Stimulated activated naive B cell treated with anti-CD40 and anti-IgM and Interleukin-4, amounts not matched to agents 10 μg/mL and 1 μg/mL and 100 μg/mL, for 72 hours (primary cell): ENCODE data around the gene VENTX.

Source experiments
- ATAC-seq, 2 donors: fragments of 150-1000 bp; cut with Tn5 transposase; replicated peaks; 2 replicates each; pipeline ENCODE4 v1.10.0; 2021; ENCODE audit warnings: moderate library complexity in 1 of 2
- DNase-seq: peaks from one replicate; pipeline ENCODE4 v3.0.0; 2021
- H3K27ac Mint-ChIP-seq: one replicate; pipeline ENCODE4 v1.8.0; 2022; ENCODE audit warnings: mild to moderate bottlenecking, mixed read lengths
- H3K27me3 Mint-ChIP-seq, 2 donors: one replicate each; pipeline ENCODE4 v1.8.0; 2022; ENCODE audit warnings: mixed read lengths in 2 of 2
- H3K36me3 Mint-ChIP-seq, 2 donors: one replicate each; pipeline ENCODE4 v1.8.0; 2022; ENCODE audit warnings: mixed read lengths in 2 of 2, mild to moderate bottlenecking in 1 of 2
- H3K4me1 Mint-ChIP-seq, 2 donors: one replicate each; pipeline ENCODE4 v1.8.0; 2022; ENCODE audit warnings: mixed read lengths in 2 of 2, mild to moderate bottlenecking in 1 of 2
- H3K4me3 Mint-ChIP-seq, 2 donors: one replicate each; pipeline ENCODE4 v1.8.0; 2022; ENCODE audit warnings: mild to moderate bottlenecking in 2 of 2, mixed read lengths in 2 of 2, moderate library complexity in 1 of 2
- H3K9me3 Mint-ChIP-seq, 2 donors: one replicate each; pipeline ENCODE4 v1.8.0; 2022; ENCODE audit warnings: mixed read lengths in 2 of 2, mild to moderate bottlenecking in 1 of 2

VENTX gene

DNA sequence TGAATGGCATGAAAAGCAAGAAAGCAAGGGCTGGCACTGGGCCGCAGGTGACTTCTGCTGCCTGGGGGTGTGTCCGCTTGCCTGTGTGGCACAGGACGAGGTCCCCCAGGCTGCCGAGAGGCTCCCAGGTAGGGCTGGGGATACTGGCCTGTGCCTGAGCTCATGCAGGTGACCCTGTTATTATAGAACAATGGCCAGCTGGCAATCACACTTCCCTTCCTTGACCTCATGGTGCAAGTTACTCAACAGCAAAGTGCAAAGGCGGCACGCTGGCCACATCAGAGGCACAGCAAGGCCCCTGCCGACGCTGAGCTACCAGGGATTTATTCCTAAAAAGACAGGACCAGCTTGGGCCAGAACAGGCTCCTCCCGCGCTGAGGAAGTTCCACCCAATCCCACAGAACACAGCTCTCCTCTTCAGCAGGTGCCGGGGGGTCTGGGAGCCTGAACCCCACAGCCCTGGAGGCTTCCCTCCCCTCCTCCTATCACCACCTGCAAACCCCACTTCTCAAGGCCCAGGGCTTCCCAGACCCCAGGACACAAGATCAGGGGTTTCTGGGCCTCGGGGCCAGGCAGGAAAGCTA is 40.4 kb downstream of the VENTX start:
- DNase-seq = no peak
- H3K27me3 Mint-ChIP-seq = no peaks in the 10 kb centered on the region
- H3K4me3 Mint-ChIP-seq = peak overlapping the region; percentile 58 to 63
- no peak for ATAC-seq
- peak overlapping the region; percentile 89 for H3K27ac Mint-ChIP-seq
- H3K9me3 Mint-ChIP-seq = no peaks in the 10 kb centered on the region
- H3K4me1 Mint-ChIP-seq = peaks cover 31 to 60% of the 10 kb centered on the region in 2 donors
- peaks cover 21 to 26% of the 10 kb centered on the region in 2 donors for H3K36me3 Mint-ChIP-seq

DNA sequence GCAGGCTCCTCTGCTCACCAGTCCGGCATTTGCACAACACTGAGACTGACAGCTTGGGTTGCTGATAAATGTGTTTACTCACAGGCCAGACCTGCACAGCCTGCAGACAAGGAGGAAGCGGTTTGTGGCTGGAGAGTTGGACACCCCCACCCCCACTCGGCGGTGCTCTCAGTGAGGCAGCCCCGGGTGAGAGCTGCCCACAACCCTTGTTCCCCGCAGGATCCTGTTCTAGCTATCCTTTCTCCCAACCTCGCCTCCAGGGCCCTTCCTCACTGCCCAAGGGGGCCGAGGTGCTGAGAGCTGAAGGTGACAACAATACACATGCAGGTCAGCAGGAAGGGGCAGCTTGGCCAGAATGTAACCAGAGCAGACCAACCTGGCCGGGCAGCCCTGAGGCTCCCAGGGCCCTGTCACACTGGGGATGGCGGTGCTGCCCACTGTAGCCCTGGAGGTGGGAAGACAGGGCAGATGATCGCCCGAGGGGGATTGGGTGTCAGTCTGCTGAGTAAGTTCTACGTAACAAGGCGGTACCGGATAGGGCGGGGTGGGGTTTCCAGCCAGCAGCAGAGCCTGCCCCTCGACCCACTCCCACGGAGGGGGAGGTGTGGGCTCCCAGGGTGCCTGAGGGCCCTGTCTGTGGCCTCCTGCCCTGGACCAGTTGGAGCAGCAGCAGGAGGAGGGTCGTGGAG is 41.1 kb downstream of the VENTX start:
- peaks cover 31 to 60% of the 10 kb centered on the region in 2 donors for H3K4me1 Mint-ChIP-seq
- H3K27me3 Mint-ChIP-seq = no peaks in the 10 kb centered on the region
- peak overlapping the region; percentile 89 for H3K27ac Mint-ChIP-seq
- H3K36me3 Mint-ChIP-seq = peaks cover 24 to 29% of the 10 kb centered on the region in 2 donors
- no peaks in the 10 kb centered on the region for H3K9me3 Mint-ChIP-seq
- ATAC-seq (peak; percentile 24 to 44), DNase-seq (peak; percentile 41)
- peak overlapping the region; percentile 58 to 63 for H3K4me3 Mint-ChIP-seq

DNA sequence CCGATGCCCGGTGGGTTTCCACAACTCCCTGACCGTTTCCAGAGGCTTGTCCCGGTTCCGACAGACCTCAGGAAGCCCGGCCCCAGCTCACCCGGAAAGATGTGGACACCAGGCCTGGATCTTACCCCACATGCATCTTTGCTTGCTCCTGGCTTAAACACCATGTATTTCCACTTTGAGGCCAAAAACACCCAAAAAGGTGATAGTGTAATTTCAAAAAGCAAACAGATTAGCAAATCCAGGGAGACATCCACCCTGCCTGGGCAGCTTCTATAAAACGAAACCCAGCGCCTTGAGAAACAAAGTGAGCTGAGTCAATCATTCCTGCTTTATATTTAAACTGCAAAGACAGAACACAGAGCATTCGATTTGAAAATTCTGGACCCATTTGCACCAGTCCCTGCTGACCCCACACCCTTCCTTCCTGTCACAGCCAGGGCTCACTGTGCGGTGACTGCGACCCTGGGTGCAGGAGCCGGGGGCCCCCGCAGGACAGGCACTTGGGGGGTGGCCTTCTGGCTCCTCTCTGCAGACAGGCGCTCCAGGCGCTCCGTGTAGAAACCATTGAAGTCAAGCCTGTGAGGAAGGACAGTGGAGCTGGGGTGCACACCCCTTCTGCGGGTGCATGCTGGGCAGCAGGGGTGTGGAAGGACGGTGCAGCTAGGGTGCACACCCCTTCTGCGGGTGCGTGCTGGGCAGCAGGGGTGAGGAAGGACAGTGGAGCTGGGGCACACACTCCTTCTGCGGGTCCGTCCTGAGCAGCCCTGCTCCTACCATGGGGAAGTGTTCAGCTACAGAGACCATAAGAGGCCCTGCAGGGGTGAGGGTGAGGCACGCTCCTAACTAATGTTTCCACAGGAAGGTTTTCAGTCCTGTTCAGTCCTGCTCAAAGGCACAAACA is 41.9 kb downstream of the VENTX start:
- ATAC-seq = no peak
- no peak overlapping the region for H3K27ac Mint-ChIP-seq
- no peaks in the 10 kb centered on the region for H3K9me3 Mint-ChIP-seq
- no peak for DNase-seq
- H3K4me3 Mint-ChIP-seq = no peak overlapping the region
- no peaks in the 10 kb centered on the region for H3K27me3 Mint-ChIP-seq
- peaks cover 30 to 58% of the 10 kb centered on the region in 2 donors for H3K4me1 Mint-ChIP-seq
- peaks cover 31 to 37% of the 10 kb centered on the region in 2 donors for H3K36me3 Mint-ChIP-seq

DNA sequence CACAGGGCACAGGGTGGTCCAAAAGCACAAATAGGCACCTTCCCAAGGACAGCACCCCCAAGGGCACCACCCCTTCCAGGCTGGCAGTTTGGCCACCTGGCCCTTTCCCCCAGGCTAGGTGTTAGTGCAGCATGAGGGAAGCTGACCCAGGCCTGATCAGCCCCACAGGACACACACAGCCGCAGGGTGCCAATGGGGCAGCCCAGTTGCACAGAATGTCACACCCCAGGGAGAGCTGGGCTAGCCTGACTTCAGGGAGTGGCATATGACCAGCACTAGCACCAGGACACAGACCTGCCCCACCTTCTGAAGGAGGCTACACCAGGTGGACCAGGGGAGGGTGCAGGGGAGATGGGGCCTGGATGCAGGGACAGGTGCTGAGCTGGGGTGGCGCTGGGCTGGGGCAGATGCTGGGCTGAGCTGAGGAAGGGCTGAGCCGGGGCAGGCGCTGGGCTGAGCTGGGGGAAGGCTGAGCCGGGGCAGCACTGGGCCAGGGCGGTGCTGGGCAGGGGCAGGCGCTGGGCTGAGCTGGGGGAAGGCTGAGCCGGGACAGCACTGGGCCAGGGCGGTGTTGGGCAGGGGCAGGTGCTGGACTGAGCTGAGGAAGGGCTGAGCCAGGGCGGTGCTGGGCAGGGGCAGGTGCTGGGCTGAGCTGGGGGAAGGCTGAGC is 42.9 kb downstream of the VENTX start:
- Mint-ChIP-seq H3K27ac (no peak overlapping the region), H3K27me3 (no peaks in the 10 kb centered on the region), H3K36me3 (peaks cover 38 to 47% of the 10 kb centered on the region in 2 donors), H3K4me3 (no peak overlapping the region), H3K9me3 (no peaks in the 10 kb centered on the region), H3K4me1 (peaks cover 25 to 49% of the 10 kb centered on the region in 2 donors)
- ATAC-seq (no peak), DNase-seq (no peak)

DNA sequence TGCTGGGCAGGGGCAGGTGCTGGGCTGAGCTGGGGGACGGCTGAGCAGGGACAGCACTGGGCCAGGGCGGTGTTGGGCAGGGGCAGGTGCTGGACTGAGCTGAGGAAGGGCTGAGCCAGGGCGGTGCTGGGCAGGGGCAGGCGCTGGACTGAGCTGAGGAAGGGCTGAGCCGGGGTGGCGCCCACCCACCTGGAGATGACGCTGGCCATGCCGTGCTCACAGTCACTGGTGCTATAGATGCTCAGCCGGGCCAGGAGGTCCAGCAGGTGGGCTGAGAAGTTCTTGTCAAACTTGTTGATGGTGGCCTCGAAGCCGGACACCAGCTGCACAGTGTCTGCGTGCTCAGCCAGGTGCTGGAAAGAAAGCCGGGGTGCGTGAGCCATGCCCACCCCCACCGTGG is 43.4 kb downstream of the VENTX start:
- Mint-ChIP-seq H3K4me3 (no peak overlapping the region), H3K9me3 (no peaks in the 10 kb centered on the region), H3K27me3 (no peaks in the 10 kb centered on the region), H3K27ac (no peak overlapping the region), H3K4me1 (peaks cover 20 to 43% of the 10 kb centered on the region in 2 donors), H3K36me3 (peaks cover 41 to 53% of the 10 kb centered on the region in 2 donors)
- ATAC-seq = no peak
- no peak for DNase-seq

- H3K36me3 Mint-ChIP-seq = peaks cover 48 to 60% of the 10 kb centered on the region in 2 donors
- H3K9me3 Mint-ChIP-seq = no peaks in the 10 kb centered on the region
- ATAC-seq = no peak
- H3K27ac Mint-ChIP-seq = no peak overlapping the region
- no peak for DNase-seq
- H3K4me3 Mint-ChIP-seq = no peak overlapping the region
- peaks cover 20 to 37% of the 10 kb centered on the region in 2 donors for H3K4me1 Mint-ChIP-seq
- no peaks in the 10 kb centered on the region for H3K27me3 Mint-ChIP-seq
Measured at GRCh38 chr10:133281628-133282372, 44.1 kb downstream of the VENTX start.

- Mint-ChIP-seq H3K9me3 (no peaks in the 10 kb centered on the region), H3K36me3 (peaks cover 59 to 69% of the 10 kb centered on the region in 2 donors), H3K4me3 (no peak overlapping the region), H3K4me1 (peaks cover 12 to 26% of the 10 kb centered on the region in 2 donors), H3K27ac (no peak overlapping the region), H3K27me3 (no peaks in the 10 kb centered on the region)
- no peak for ATAC-seq
- DNase-seq = no peak
Measured at GRCh38 chr10:133282846-133283390, 45.3 kb downstream of the VENTX start.

- ATAC-seq (no peak), DNase-seq (no peak)
- H3K4me3 Mint-ChIP-seq = no peak overlapping the region
- H3K4me1 Mint-ChIP-seq = peaks cover 2 to 16% of the 10 kb centered on the region in 2 donors
- no peak overlapping the region for H3K27ac Mint-ChIP-seq
- H3K36me3 Mint-ChIP-seq = peaks cover 58 to 70% of the 10 kb centered on the region in 2 donors
- no peaks in the 10 kb centered on the region for H3K9me3 Mint-ChIP-seq
- H3K27me3 Mint-ChIP-seq = no peaks in the 10 kb centered on the region
Measured at GRCh38 chr10:133283931-133284330, 46.3 kb downstream of the VENTX start.

- H3K4me1 Mint-ChIP-seq = peaks cover 0 to 3% of the 10 kb centered on the region in 2 donors
- no peaks in the 10 kb centered on the region for H3K9me3 Mint-ChIP-seq
- no peaks in the 10 kb centered on the region for H3K27me3 Mint-ChIP-seq
- peaks cover 61 to 74% of the 10 kb centered on the region in 2 donors for H3K36me3 Mint-ChIP-seq
- ATAC-seq (no peak), DNase-seq (no peak)
- H3K4me3 Mint-ChIP-seq = no peak overlapping the region
- H3K27ac Mint-ChIP-seq = no peak overlapping the region
Measured at GRCh38 chr10:133285217-133285616, 47.6 kb downstream of the VENTX start.

GRCh38 chr10:133286366-133286765 is 48.7 kb downstream of the VENTX start:
- H3K27ac Mint-ChIP-seq = no peak overlapping the region
- no peaks in the 10 kb centered on the region for H3K4me1 Mint-ChIP-seq
- no peak for DNase-seq
- H3K27me3 Mint-ChIP-seq = no peaks in the 10 kb centered on the region
- no peak overlapping the region for H3K4me3 Mint-ChIP-seq
- ATAC-seq = no peak
- H3K36me3 Mint-ChIP-seq = peaks cover 58 to 75% of the 10 kb centered on the region in 2 donors
- no peaks in the 10 kb centered on the region for H3K9me3 Mint-ChIP-seq

DNA sequence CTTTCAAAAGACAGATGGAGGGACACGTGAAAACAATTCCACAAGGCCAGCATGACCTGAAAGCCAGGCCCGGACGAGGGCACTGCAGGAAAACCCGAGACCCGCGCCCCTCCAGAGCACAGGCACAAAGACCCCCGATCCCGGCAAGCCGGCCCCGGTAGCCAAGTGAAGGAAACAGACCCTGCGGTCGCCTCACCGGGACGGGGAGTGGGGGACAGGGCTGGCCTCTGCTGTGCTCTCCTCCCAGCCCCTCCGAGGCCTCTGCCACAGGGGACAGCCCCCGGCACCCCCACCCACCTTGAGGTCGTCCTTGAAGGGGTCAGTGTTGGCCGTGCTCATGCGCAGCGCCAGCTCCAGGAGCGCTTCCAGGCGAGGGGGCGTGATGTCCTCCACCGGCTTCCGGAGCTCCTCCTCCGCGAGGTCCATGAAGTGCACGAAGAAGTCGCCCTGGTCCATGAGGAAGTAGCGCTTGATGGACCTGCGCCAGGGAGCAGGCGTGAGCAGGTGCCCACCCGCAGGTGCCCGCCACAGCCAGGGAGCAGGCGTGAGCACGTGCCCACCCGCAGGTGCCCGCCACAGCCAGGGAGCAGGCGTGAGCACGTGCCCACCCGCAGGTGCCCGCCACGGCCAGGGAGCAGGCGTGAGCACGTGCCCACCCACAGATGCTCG is 50.3 kb downstream of the VENTX start:
- DNase-seq (no peak), ATAC-seq (no peak)
- Mint-ChIP-seq H3K4me3 (no peak overlapping the region), H3K36me3 (peaks cover 51 to 67% of the 10 kb centered on the region in 2 donors), H3K9me3 (no peaks in the 10 kb centered on the region), H3K27me3 (no peaks in the 10 kb centered on the region), H3K27ac (peak overlapping the region; percentile 67), H3K4me1 (no peaks in the 10 kb centered on the region)

DNA sequence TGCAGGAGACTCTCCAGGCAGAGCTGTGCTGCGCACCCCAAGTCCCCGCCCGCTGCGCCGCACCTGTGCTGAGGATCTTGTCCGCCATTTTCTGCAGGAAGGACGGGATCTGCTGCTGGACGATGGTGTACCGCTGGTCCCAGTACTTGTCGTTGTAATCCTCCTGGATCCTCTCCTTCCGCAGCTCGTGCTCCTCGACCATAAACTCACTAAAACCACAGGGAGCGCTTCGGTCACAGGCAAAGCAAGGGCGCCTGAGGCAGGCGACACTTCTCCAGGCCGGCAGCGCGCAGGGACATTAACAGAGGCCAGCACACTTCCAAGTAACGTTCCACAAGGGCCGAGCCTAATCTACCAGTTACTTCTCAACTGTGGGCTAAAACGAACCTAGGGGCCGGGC is 52.1 kb downstream of the VENTX start:
- H3K4me1 Mint-ChIP-seq = peaks cover 3 to 7% of the 10 kb centered on the region in 2 donors
- no peak overlapping the region for H3K27ac Mint-ChIP-seq
- DNase-seq (no peak), ATAC-seq (no peak)
- peaks cover 49 to 65% of the 10 kb centered on the region in 2 donors for H3K36me3 Mint-ChIP-seq
- no peak overlapping the region for H3K4me3 Mint-ChIP-seq
- no peaks in the 10 kb centered on the region for H3K9me3 Mint-ChIP-seq
- H3K27me3 Mint-ChIP-seq = no peaks in the 10 kb centered on the region
